ENCODE measurements around the gene CLIC4. TPM values are rescaled to one million over a fixed set of nuclear protein-coding genes. Genes with fewer than 3 reads are reported as not detected.

The CLIC4 gene
- polyA plus RNA-seq, 1 donor (not counting 4 experiments of a cell fraction or from before 2014, with no cell fraction given) = 130 TPM

GRCh38 chr1:24862775-24863483 is 117.7 kb downstream of the CLIC4 start:
- Histone ChIP-seq H3K36me3 (ENCODE audit: control insufficient read depth in 2 of 2, extremely low read depth in 1 of 2, insufficient read depth in 2 of 2, low read length in 2 of 2) (no peaks in the 10 kb centered on the region), H3K4me3 (ENCODE audit: control insufficient read depth in 2 of 3, extremely low read depth in 1 of 3, insufficient read depth in 2 of 3, low read depth in 1 of 3, low read length in 3 of 3) (no peak overlapping the region), H3K9me1 (ENCODE audit: control insufficient read depth, extremely low read depth, insufficient read depth, low read length) (no peaks in the 10 kb centered on the region), H3K4me2 (ENCODE audit: control insufficient read depth, extremely low read depth, insufficient read depth, low read depth, low read length) (no peak overlapping the region), H3K27me3 (ENCODE audit: control insufficient read depth, extremely low read depth, insufficient read depth, low read length) (peaks cover 16% of the 10 kb centered on the region), H4K20me1 (ENCODE audit: control insufficient read depth, extremely low read depth, insufficient read depth, low read length) (no peaks in the 10 kb centered on the region), H3K4me1 (ENCODE audit: control insufficient read depth, extremely low read depth, insufficient read depth, low read length) (peaks cover 2% of the 10 kb centered on the region), H3K9ac (ENCODE audit: control insufficient read depth, extremely low read depth, insufficient read depth, low read length) (no peak overlapping the region), H3K79me2 (ENCODE audit: control insufficient read depth, insufficient read depth, low read length) (no peaks in the 10 kb centered on the region), H3K27ac (ENCODE audit: control insufficient read depth, insufficient read depth, low read length) (no peak overlapping the region), H2AFZ (ENCODE audit: control insufficient read depth, low read length) (no peak overlapping the region), H3K9me3 (ENCODE audit: control insufficient read depth, low read depth, low read length) (no peaks in the 10 kb centered on the region)
- FAIRE-seq = no peak
- DNase-seq (ENCODE audit: low read depth, low spot score) = no peak
- TF ChIP-seq CTCF (optimal IDR thresholded peaks at IDR 0.05 in 1 of 3, IDR thresholded peaks at IDR 0.05 in 1 of 3, conservative IDR thresholded peaks at IDR 0.05 in 1 of 3; ENCODE audit: extremely low read depth in 1 of 3, insufficient read depth in 2 of 3, low read length in 3 of 3) (no peak), EZH2 (IDR thresholded peaks at IDR 0.05; ENCODE audit: low read length) (no peak)
- dilution Hi-C loops (cut with MboI; ENCODE audit: extremely low pct_ligation_motif_present, low sequenced_read_pairs) = no loop called here

- FAIRE-seq = no peak
- Histone ChIP-seq H3K9me3 (ENCODE audit: control insufficient read depth, low read depth, low read length) (no peaks in the 10 kb centered on the region), H2AFZ (ENCODE audit: control insufficient read depth, low read length) (no peak overlapping the region), H4K20me1 (ENCODE audit: control insufficient read depth, extremely low read depth, insufficient read depth, low read length) (no peaks in the 10 kb centered on the region), H3K36me3 (ENCODE audit: control insufficient read depth in 2 of 2, extremely low read depth in 1 of 2, insufficient read depth in 2 of 2, low read length in 2 of 2) (no peaks in the 10 kb centered on the region), H3K9ac (ENCODE audit: control insufficient read depth, extremely low read depth, insufficient read depth, low read length) (no peak overlapping the region), H3K4me3 (ENCODE audit: control insufficient read depth in 2 of 3, extremely low read depth in 1 of 3, insufficient read depth in 2 of 3, low read depth in 1 of 3, low read length in 3 of 3) (no peak overlapping the region), H3K27me3 (ENCODE audit: control insufficient read depth, extremely low read depth, insufficient read depth, low read length) (peaks cover 16% of the 10 kb centered on the region), H3K4me1 (ENCODE audit: control insufficient read depth, extremely low read depth, insufficient read depth, low read length) (peaks cover 2% of the 10 kb centered on the region), H3K4me2 (ENCODE audit: control insufficient read depth, extremely low read depth, insufficient read depth, low read depth, low read length) (no peak overlapping the region), H3K9me1 (ENCODE audit: control insufficient read depth, extremely low read depth, insufficient read depth, low read length) (no peaks in the 10 kb centered on the region), H3K27ac (ENCODE audit: control insufficient read depth, insufficient read depth, low read length) (no peak overlapping the region), H3K79me2 (ENCODE audit: control insufficient read depth, insufficient read depth, low read length) (no peaks in the 10 kb centered on the region)
- no peak for TF ChIP-seq EZH2 (IDR thresholded peaks at IDR 0.05; ENCODE audit: low read length)
- TF ChIP-seq CTCF (optimal IDR thresholded peaks at IDR 0.05 in 1 of 3, IDR thresholded peaks at IDR 0.05 in 1 of 3, conservative IDR thresholded peaks at IDR 0.05 in 1 of 3; ENCODE audit: extremely low read depth in 1 of 3, insufficient read depth in 2 of 3, low read length in 3 of 3) = no peak
- dilution Hi-C loops (cut with MboI; ENCODE audit: extremely low pct_ligation_motif_present, low sequenced_read_pairs) = no loop called here
- no peak for DNase-seq (ENCODE audit: low read depth, low spot score)
Measured at GRCh38 chr1:24864370-24864777, 119.1 kb downstream of the CLIC4 start.

Measured in keratinocyte (primary cell).